ENCODE data around the gene P3H3. TPM values are rescaled to one million over a fixed set of nuclear protein-coding genes. Genes with fewer than 3 reads are reported as not detected.
A peak's percentile ranks its signal among the peaks of the same experiment; 100 is the strongest.

The P3H3 gene
- total RNA-seq, 1 experiment from 2014 or later, result 25.6 TPM

GRCh38 chr12:6850796-6851152, 22.6 kb downstream of the P3H3 start:
- peaks cover 74% of the 10 kb centered on the region for H3K36me3 Mint-ChIP-seq (ENCODE audit: insufficient read depth, unreplicated experiment)
- no peaks in the 10 kb centered on the region for H3K9me3 Mint-ChIP-seq (ENCODE audit: unreplicated experiment)
- H3K4me3 Mint-ChIP-seq (ENCODE audit: unreplicated experiment), result peak overlapping the region; percentile 94
- POLR2A ChIA-PET, result interaction anchor here (1.0 to 4.1 kb wide), 19 partner anchors 9 to 317 kb away, joined by 3 to 102 read pairs (median 15); partner anchors contain the start of genes C12orf57, COPS7A, GAPDH and GNB3
- intact Hi-C loops (cut with micrococcal nuclease; ENCODE audit: unreplicated experiment), result loop anchor here (1.0 kb wide), 3 partner anchors 15 to 161 kb away; partner anchors contain the start of gene ZNF384
- no peaks in the 10 kb centered on the region for H3K9me3 ChIP-seq
- CTCF ChIA-PET, result interaction anchor here (1.5 to 5.2 kb wide), 9 partner anchors 14 to 161 kb away, joined by 3 to 65 read pairs (median 19); partner anchors contain the start of genes MLF2, P3H3, PTMS and SPSB2
- H3K27ac Mint-ChIP-seq (ENCODE audit: unreplicated experiment), result peak overlapping the region; percentile 95
- peak overlapping the region; percentile 41 for H3K4me3 ChIP-seq (ENCODE audit: low read depth, low read length)
- peaks cover 19% of the 10 kb centered on the region for H3K4me1 Mint-ChIP-seq (ENCODE audit: low read depth, unreplicated experiment)
- no peaks in the 10 kb centered on the region for H3K27me3 ChIP-seq (replicated peaks; ENCODE audit: control insufficient read depth, insufficient read depth, low read length)
- TF ChIP-seq, protein P1, sequence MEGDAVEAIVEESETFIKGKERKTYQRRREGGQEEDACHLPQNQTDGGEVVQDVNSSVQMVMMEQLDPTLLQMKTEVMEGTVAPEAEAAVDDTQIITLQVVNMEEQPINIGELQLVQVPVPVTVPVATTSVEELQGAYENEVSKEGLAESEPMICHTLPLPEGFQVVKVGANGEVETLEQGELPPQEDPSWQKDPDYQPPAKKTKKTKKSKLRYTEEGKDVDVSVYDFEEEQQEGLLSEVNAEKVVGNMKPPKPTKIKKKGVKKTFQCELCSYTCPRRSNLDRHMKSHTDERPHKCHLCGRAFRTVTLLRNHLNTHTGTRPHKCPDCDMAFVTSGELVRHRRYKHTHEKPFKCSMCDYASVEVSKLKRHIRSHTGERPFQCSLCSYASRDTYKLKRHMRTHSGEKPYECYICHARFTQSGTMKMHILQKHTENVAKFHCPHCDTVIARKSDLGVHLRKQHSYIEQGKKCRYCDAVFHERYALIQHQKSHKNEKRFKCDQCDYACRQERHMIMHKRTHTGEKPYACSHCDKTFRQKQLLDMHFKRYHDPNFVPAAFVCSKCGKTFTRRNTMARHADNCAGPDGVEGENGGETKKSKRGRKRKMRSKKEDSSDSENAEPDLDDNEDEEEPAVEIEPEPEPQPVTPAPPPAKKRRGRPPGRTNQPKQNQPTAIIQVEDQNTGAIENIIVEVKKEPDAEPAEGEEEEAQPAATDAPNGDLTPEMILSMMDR (IDR thresholded peaks at IDR 0.05; ENCODE audit: insufficient read depth in 1 of 2, low read depth in 1 of 2, low read length in 1 of 2, severe bottlenecking in 1 of 2, unreplicated experiment in 1 of 2), result no peak
- peaks cover 7% of the 10 kb centered on the region; the same call in 1 of the 2 replicates for H3K36me3 ChIP-seq (ENCODE audit: control insufficient read depth, insufficient read depth, low read length)
- no peaks in the 10 kb centered on the region for H3K27me3 Mint-ChIP-seq (ENCODE audit: insufficient read depth, unreplicated experiment)
- peak; percentile 90 to 94 for DNase-seq
- peaks cover 13% of the 10 kb centered on the region for H3K4me1 ChIP-seq
- TSS peak; percentile 71 for BruUV-seq (replicated peaks)

DNA sequence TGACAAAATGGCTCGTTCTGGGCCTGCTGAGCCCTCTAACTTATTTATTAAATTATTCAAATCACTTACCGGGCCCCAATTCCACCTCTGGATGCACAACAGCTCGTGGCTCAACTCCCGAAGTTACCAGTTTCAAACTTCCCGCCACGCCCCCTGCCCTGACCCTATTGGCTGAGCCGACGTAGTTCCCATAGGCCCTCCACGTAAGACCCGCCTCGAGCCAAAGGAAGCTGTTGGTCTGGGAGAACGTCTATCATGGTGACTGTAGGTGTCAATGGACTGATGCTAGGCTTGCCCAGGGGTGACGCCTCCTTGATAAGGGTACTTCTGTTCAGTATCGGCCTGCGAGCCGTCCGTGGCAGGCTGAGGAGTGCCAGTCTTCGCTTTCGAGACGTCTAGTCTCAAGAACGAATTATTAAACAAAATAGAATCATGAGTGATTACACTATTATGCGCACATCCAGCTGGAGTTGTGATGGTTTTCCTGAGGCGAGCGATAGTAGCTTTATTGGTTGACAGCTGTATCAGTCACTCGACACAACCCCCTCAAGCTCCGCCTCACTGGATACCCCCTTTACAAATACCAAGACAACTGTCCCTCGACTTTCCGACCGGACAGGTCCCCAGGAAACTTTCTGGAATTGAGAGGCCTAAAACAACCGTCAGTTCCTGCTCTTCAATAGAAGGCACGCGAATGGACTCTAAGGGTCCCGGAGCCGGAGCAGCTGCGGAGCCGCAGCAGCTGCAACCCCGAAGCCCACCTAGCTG, 23.1 kb downstream of the P3H3 start, which contains the start of gene CDCA3:
CDCA3 (minus strand) TSS at position 134 of the 768 bp plus-strand sequence. CDS start 334 bp downstream, outside the sequence.
- Histone ChIP-seq H3K4me3 (ENCODE audit: low read depth, low read length) (peak within 1 kb of the TSS; percentile 69), H3K27me3 (replicated peaks; ENCODE audit: control insufficient read depth, insufficient read depth, low read length) (no peaks in the 10 kb centered on the region), H3K36me3 (ENCODE audit: control insufficient read depth, insufficient read depth, low read length) (peaks cover 7% of the 10 kb centered on the region; the same call in 1 of the 2 replicates), H3K9me3 (no peaks in the 10 kb centered on the region), H3K4me1 (peaks cover 13% of the 10 kb centered on the region)
- POLR2A ChIA-PET, result interaction anchor here (0.5 to 4.1 kb wide), 23 partner anchors 9 to 317 kb away, joined by 3 to 102 read pairs (median 9); partner anchors contain the start of genes C12orf57, COPS7A, GAPDH and GNB3
- H3K4me1 Mint-ChIP-seq (ENCODE audit: low read depth, unreplicated experiment), result peaks cover 19% of the 10 kb centered on the region
- peak; percentile 99 to 100 for DNase-seq
- TF ChIP-seq, protein P1 (IDR thresholded peaks at IDR 0.05; ENCODE audit: insufficient read depth in 1 of 2, low read depth in 1 of 2, low read length in 1 of 2, severe bottlenecking in 1 of 2, unreplicated experiment in 1 of 2), result no peak
- CTCF ChIA-PET, result interaction anchor here (0.6 to 5.2 kb wide), 18 partner anchors 10 to 314 kb away, joined by 3 to 65 read pairs (median 8); partner anchors contain the start of genes C12orf57, MLF2, P3H3 and PTMS
- intact Hi-C loops (cut with micrococcal nuclease; ENCODE audit: unreplicated experiment), result loop anchor here (1.0 kb wide), 3 partner anchors 16 to 162 kb away; partner anchors contain the start of gene ZNF384
- H3K27ac Mint-ChIP-seq (ENCODE audit: unreplicated experiment), result peak within 1 kb of the TSS; percentile 95
- BruUV-seq (replicated peaks), result no TSS peak
- no peaks in the 10 kb centered on the region for H3K27me3 Mint-ChIP-seq (ENCODE audit: insufficient read depth, unreplicated experiment)
- peak within 1 kb of the TSS; percentile 94 for H3K4me3 Mint-ChIP-seq (ENCODE audit: unreplicated experiment)
- no peaks in the 10 kb centered on the region for H3K9me3 Mint-ChIP-seq (ENCODE audit: unreplicated experiment)
- H3K36me3 Mint-ChIP-seq (ENCODE audit: insufficient read depth, unreplicated experiment), result peaks cover 73% of the 10 kb centered on the region
